Caco-2 (cell line): ENCODE measurements around the gene ECEL1. TPM values are rescaled to one million over a fixed set of nuclear protein-coding genes. Genes with fewer than 3 reads are reported as not detected.

Source experiments
- BruUV-seq: library from RNA; stranded (reverse); fragments of 400-500 nt; replicated peaks from 2 replicates; lab custom pipeline; 2021; lab: Mats Ljungman, UMichigan
- CTCF ChIA-PET: fragments of 300-600 bp; sonication (Branson Sonifier 250); formaldehyde crosslinking; loops from one replicate; lab custom pipeline; 2022; ENCODE audit warnings: antibody characterized with exemption; lab: Charles Lee
- POLR2A ChIA-PET: fragments of 300-600 bp; sonication (Branson Sonifier 250); formaldehyde crosslinking; loops from one replicate; lab custom pipeline; 2022; ENCODE audit warnings: antibody characterized with exemption; lab: Charles Lee
- DNase-seq, 2 experiments: peaks; one replicate each; pipeline versions ENCODE4 v3.0.0 to v3.0.0-alpha.2; 2020 to 2022
- H3K27me3 ChIP-seq: replicated peaks from 2 replicates; pipeline ENCODE4 v1.6.0; 2011; ENCODE audit warnings: low read length; ENCODE audit not compliant: control insufficient read depth, insufficient read depth
- H3K36me3 ChIP-seq: 2 replicates; pipeline ENCODE4 v1.5.1; 2011; ENCODE audit warnings: low read length; ENCODE audit not compliant: control insufficient read depth, insufficient read depth
- H3K4me1 ChIP-seq: fragments of 250-450 bp; sonication (Bioruptor Pico); 2 replicates; pipeline ENCODE4 v1.5.1; 2020; ENCODE audit warnings: mild to moderate bottlenecking
- H3K4me3 ChIP-seq: 2 replicates; pipeline ENCODE4 v1.5.1; 2011; ENCODE audit warnings: low read depth, mild to moderate bottlenecking, control low read depth, low read length
- H3K9me3 ChIP-seq: fragments of 250-450 bp; sonication (Bioruptor Pico); 2 replicates; pipeline ENCODE4 v1.5.1; 2020; ENCODE audit warnings: mild to moderate bottlenecking, moderate library complexity
- H3K27ac Mint-ChIP-seq: one replicate; pipeline ENCODE4 v1.8.0; 2022; ENCODE audit warnings: mixed read lengths; ENCODE audit not compliant: unreplicated experiment
- H3K27me3 Mint-ChIP-seq: one replicate; pipeline ENCODE4 v1.8.0; 2022; ENCODE audit warnings: mixed read lengths; ENCODE audit not compliant: insufficient read depth, unreplicated experiment
- H3K36me3 Mint-ChIP-seq: one replicate; pipeline ENCODE4 v1.8.0; 2022; ENCODE audit warnings: mild to moderate bottlenecking, mixed read lengths; ENCODE audit not compliant: insufficient read depth, unreplicated experiment
- H3K4me1 Mint-ChIP-seq: one replicate; pipeline ENCODE4 v1.8.0; 2022; ENCODE audit warnings: low read depth, mixed read lengths; ENCODE audit not compliant: unreplicated experiment
- H3K4me3 Mint-ChIP-seq: one replicate; pipeline ENCODE4 v1.8.0; 2022; ENCODE audit warnings: mild to moderate bottlenecking, moderate library complexity, mixed read lengths; ENCODE audit not compliant: unreplicated experiment
- H3K9me3 Mint-ChIP-seq: one replicate; pipeline ENCODE4 v1.8.0; 2022; ENCODE audit warnings: mixed read lengths; ENCODE audit not compliant: unreplicated experiment
- intact Hi-C: fragments of 100-400 bp; cut with micrococcal nuclease; formaldehyde crosslinking; loops from one replicate; pipeline ENCODE4 v1.10.0; 2022; ENCODE audit not compliant: unreplicated experiment
- total RNA-seq: library from RNA; stranded (reverse); gene quantifications from 2 replicates; pipeline ENCODE4 v1.2.3, GENCODE V29; 2022
- TF ChIP-seq, protein P1 (sequence below), 2 experiments: fragments of 200-600 bp in 1 of 2; IDR thresholded peaks; 1 replicate in 1 of 2; 2 replicates in 1 of 2; pipeline versions ENCODE4 v1.5.1 to v1.8.0; 2011 to 2022; ENCODE audit warnings: antibody characterized with exemption in 1 of 2, control low read depth in 1 of 2, inconsistent platforms in 1 of 2, low read depth in 1 of 2, low read length in 1 of 2, mild to moderate bottlenecking in 1 of 2, moderate library complexity in 1 of 2; ENCODE audit not compliant: insufficient read depth in 1 of 2, severe bottlenecking in 1 of 2, unreplicated experiment in 1 of 2

ECEL1 gene
- total RNA-seq, 1 experiment from 2014 or later, result 6.4 TPM

- intact Hi-C loops, result no loop called here
- no peak for DNase-seq
- TF ChIP-seq, protein P1, sequence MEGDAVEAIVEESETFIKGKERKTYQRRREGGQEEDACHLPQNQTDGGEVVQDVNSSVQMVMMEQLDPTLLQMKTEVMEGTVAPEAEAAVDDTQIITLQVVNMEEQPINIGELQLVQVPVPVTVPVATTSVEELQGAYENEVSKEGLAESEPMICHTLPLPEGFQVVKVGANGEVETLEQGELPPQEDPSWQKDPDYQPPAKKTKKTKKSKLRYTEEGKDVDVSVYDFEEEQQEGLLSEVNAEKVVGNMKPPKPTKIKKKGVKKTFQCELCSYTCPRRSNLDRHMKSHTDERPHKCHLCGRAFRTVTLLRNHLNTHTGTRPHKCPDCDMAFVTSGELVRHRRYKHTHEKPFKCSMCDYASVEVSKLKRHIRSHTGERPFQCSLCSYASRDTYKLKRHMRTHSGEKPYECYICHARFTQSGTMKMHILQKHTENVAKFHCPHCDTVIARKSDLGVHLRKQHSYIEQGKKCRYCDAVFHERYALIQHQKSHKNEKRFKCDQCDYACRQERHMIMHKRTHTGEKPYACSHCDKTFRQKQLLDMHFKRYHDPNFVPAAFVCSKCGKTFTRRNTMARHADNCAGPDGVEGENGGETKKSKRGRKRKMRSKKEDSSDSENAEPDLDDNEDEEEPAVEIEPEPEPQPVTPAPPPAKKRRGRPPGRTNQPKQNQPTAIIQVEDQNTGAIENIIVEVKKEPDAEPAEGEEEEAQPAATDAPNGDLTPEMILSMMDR (IDR thresholded peaks at IDR 0.05; ENCODE audit: insufficient read depth in 1 of 2, low read depth in 1 of 2, low read length in 1 of 2, severe bottlenecking in 1 of 2, unreplicated experiment in 1 of 2), result no peak
- Mint-ChIP-seq H3K27ac (no peak overlapping the region), H3K9me3 (no peaks in the 10 kb centered on the region), H3K4me3 (no peak overlapping the region), H3K4me1 (no peaks in the 10 kb centered on the region), H3K36me3 (no peaks in the 10 kb centered on the region), H3K27me3 (no peaks in the 10 kb centered on the region)
- no peak overlapping the region for H3K4me3 ChIP-seq
- BruUV-seq, result no TSS peak
- POLR2A ChIA-PET, result no interaction called here
- CTCF ChIA-PET, result no interaction called here
- no peaks in the 10 kb centered on the region for H3K27me3 ChIP-seq
- peaks cover 11% of the 10 kb centered on the region for H3K4me1 ChIP-seq
- H3K9me3 ChIP-seq, result no peaks in the 10 kb centered on the region
- H3K36me3 ChIP-seq, result no peaks in the 10 kb centered on the region
These were observed 29.5 kb downstream of the ECEL1 start for GRCh38 chr2:232458051-232458660.

DNA sequence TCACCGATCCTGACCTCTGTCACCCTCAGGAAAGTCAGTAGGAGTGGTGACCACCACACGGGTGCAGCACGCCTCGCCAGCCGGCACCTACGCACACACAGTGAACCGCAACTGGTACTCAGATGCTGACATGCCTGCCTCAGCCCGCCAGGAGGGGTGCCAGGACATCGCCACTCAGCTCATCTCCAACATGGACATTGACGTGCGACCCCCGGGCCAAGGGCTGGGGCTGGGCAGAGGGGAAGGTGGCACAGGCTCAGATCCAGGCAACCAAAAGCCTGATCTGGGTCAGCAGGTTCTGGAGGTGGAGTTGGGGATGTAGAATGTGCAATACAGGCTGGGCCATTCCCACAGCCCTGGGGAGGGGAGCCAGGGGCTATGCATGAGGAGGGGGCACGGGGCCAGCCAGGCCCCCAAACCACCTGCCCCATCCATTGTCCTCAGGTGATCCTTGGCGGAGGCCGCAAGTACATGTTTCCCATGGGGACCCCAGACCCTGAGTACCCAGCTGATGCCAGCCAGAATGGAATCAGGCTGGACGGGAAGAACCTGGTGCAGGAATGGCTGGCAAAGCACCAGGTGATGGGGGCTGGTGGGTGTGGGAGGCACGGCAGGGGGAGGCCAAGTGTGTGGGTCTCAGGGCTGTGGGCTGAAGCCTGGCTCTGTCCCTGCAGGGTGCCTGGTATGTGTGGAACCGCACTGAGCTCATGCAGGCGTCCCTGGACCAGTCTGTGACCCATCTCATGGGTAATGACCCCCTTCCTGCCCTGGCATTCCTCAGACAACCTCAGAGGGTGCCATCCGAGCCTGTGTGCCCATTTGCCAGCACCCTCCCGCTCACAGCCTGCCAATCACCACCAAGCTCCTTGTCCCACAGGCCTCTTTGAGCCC is 30.3 kb downstream of the ECEL1 start:
- Histone ChIP-seq H3K4me3 (no peak overlapping the region), H3K4me1 (peaks cover 11% of the 10 kb centered on the region), H3K9me3 (no peaks in the 10 kb centered on the region), H3K27me3 (no peaks in the 10 kb centered on the region), H3K36me3 (no peaks in the 10 kb centered on the region)
- no peaks in the 10 kb centered on the region for H3K4me1 Mint-ChIP-seq
- intact Hi-C loops, result no loop called here
- no peak for DNase-seq
- CTCF ChIA-PET, result no interaction called here
- H3K27ac Mint-ChIP-seq, result no peak overlapping the region
- no peaks in the 10 kb centered on the region for H3K36me3 Mint-ChIP-seq
- H3K9me3 Mint-ChIP-seq, result no peaks in the 10 kb centered on the region
- BruUV-seq, result no TSS peak
- POLR2A ChIA-PET, result no interaction called here
- no peak overlapping the region for H3K4me3 Mint-ChIP-seq
- TF ChIP-seq, protein P1 (IDR thresholded peaks at IDR 0.05; ENCODE audit: insufficient read depth in 1 of 2, low read depth in 1 of 2, low read length in 1 of 2, severe bottlenecking in 1 of 2, unreplicated experiment in 1 of 2), result no peak
- no peaks in the 10 kb centered on the region for H3K27me3 Mint-ChIP-seq

DNA sequence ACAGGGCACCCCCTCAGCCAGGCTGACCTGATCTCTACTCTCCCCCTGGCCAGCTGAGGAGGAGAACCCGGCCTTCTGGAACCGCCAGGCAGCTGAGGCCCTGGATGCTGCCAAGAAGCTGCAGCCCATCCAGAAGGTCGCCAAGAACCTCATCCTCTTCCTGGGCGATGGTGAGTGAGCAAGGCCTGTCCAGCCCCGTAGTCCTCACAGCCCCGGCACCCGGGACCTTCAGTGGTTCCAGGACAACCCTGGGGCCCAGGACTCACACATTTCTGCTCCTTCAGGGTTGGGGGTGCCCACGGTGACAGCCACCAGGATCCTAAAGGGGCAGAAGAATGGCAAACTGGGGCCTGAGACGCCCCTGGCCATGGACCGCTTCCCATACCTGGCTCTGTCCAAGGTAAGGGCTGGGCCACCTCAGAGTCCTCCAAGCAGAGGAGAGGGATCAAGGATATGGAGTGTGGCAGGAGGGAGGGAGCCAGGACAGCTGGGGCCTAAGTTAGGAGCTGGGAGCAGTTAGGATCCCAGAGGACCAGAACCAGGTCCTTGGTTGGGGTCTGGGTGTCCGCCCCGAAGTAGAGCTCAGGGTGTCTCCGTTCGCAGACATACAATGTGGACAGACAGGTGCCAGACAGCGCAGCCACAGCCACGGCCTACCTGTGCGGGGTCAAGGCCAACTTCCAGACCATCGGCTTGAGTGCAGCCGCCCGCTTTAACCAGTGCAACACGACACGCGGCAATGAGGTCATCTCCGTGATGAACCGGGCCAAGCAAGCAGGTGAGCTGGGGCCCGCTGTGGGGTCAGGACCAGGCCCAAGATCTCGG is 31.1 kb downstream of the ECEL1 start:
- no peaks in the 10 kb centered on the region for H3K36me3 Mint-ChIP-seq
- Histone ChIP-seq H3K4me1 (peaks cover 11% of the 10 kb centered on the region), H3K36me3 (no peaks in the 10 kb centered on the region), H3K27me3 (no peaks in the 10 kb centered on the region), H3K4me3 (peak overlapping the region; percentile 10; the same call in 1 of the 2 replicates), H3K9me3 (no peaks in the 10 kb centered on the region)
- ChIA-PET POLR2A (no interaction called here), CTCF (no interaction called here)
- intact Hi-C loops, result no loop called here
- no peak overlapping the region for H3K4me3 Mint-ChIP-seq
- H3K4me1 Mint-ChIP-seq, result no peaks in the 10 kb centered on the region
- H3K9me3 Mint-ChIP-seq, result no peaks in the 10 kb centered on the region
- BruUV-seq, result TSS peak; percentile 22
- H3K27me3 Mint-ChIP-seq, result no peaks in the 10 kb centered on the region
- no peak for DNase-seq
- H3K27ac Mint-ChIP-seq, result peak overlapping the region; percentile 6
- TF ChIP-seq, protein P1 (IDR thresholded peaks at IDR 0.05; ENCODE audit: insufficient read depth in 1 of 2, low read depth in 1 of 2, low read length in 1 of 2, severe bottlenecking in 1 of 2, unreplicated experiment in 1 of 2), result no peak
